Esophagus squamous epithelium (tissue), 4 donors: ENCODE measurements around the gene MFSD2B.

Experiments used
- POLR2A ChIP-seq, 4 donors: fragments of 450-650 bp; IDR thresholded peaks; one replicate each; pipeline ENCODE4 v1.6.1; 2017; ENCODE audit warnings: antibody characterized with exemption in 4 of 4, mild to moderate bottlenecking in 4 of 4, moderate library complexity in 3 of 4
- TF ChIP-seq, protein P1 (sequence below), 6 experiments: fragments of 450-650 bp in 4 of 6; fragments of 200-600 bp in 2 of 6; sonication (generic) in 2 of 6; IDR thresholded peaks; one replicate each; pipeline ENCODE4 v1.5.1; 2016 to 2019; ENCODE audit warnings: antibody characterized with exemption in 6 of 6, mild to moderate bottlenecking in 4 of 6, moderate library complexity in 4 of 6

DNA sequence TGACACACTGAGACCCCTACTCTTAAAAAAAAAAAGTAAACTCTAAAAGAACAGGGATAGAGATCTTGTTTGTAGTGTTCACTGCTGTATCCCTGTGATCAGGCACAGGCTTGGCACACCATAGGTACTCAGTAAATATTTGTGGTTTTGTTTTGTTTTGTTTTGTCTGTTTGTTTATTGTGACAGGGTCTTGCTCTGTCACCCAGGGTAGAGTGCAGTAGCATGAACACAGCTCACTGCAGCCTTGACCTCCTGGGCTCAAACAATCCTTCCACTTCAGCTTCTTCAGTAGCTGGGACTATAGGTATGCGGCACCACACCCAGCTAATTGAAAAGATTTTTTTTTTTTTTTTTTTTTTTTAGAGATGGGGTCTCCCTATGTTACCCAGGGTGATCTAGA lies 43.1 kb downstream of the MFSD2B start:
- TF ChIP-seq POLR2A (IDR thresholded peaks at IDR 0.05), result no peak
- TF ChIP-seq, protein P1, sequence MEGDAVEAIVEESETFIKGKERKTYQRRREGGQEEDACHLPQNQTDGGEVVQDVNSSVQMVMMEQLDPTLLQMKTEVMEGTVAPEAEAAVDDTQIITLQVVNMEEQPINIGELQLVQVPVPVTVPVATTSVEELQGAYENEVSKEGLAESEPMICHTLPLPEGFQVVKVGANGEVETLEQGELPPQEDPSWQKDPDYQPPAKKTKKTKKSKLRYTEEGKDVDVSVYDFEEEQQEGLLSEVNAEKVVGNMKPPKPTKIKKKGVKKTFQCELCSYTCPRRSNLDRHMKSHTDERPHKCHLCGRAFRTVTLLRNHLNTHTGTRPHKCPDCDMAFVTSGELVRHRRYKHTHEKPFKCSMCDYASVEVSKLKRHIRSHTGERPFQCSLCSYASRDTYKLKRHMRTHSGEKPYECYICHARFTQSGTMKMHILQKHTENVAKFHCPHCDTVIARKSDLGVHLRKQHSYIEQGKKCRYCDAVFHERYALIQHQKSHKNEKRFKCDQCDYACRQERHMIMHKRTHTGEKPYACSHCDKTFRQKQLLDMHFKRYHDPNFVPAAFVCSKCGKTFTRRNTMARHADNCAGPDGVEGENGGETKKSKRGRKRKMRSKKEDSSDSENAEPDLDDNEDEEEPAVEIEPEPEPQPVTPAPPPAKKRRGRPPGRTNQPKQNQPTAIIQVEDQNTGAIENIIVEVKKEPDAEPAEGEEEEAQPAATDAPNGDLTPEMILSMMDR (IDR thresholded peaks at IDR 0.05), result no peak
